K562 (cell line): ENCODE measurements around the gene GNG7. TPM values are rescaled to one million over a fixed set of nuclear protein-coding genes. Genes with fewer than 3 reads are reported as not detected.
A peak's percentile ranks its signal among the peaks of the same experiment; 100 is the strongest.

Experiments
- ATAC-seq: fragments of 200-7000 bp; cut with Tn5 transposase; 3 replicates; pipeline ENCODE4 v1.9.1; 2020; ENCODE audit warnings: moderate library complexity
- BruUV-seq: library from RNA; stranded (reverse); fragments of 400-500 nt; replicated peaks from 2 replicates; lab custom pipeline; 2021; lab: Mats Ljungman, UMichigan
- CTCF ChIA-PET: fragments of 300-600 bp; formaldehyde crosslinking; extraction: SDS; loops from one replicate; lab custom pipeline; 2021; ENCODE audit warnings: low intra/inter-chr PET ratio; lab: Yijun Ruan, JAX
- POLR2A ChIA-PET: fragments of 300-600, 350-650 bp; sonication (Branson Sonifier 250); formaldehyde crosslinking; extraction: SDS; loops from one replicate; lab custom pipeline; 2021; ENCODE audit warnings: antibody characterized with exemption, inconsistent platforms; lab: Yijun Ruan, JAX
- DNase-seq, 4 experiments: peaks; one replicate each; pipeline versions ENCODE4 v3.0.0 to v3.0.0-alpha.2; 2011 to 2018; ENCODE audit warnings: low spot score in 3 of 4, mixed read lengths in 3 of 4; ENCODE audit errors: extremely low read depth in 1 of 4
- FAIRE-seq: peaks from 2 replicates; lab custom pipeline; 2011; peaks lifted over from hg19 to GRCh38; lab: Jason Lieb, UNC
- H2AFZ ChIP-seq: 2 replicates; pipeline ENCODE4 v1.6.0; 2011; ENCODE audit warnings: low read depth, low read length, control low read depth, inconsistent platforms
- H3K27ac ChIP-seq: fragments of 200-600 bp; 3 replicates; pipeline ENCODE4 v1.8.0; 2011; ENCODE audit warnings: low read depth, mild to moderate bottlenecking, control low read depth, inconsistent platforms, low read length, moderate library complexity, mixed read lengths; ENCODE audit errors: extremely low read depth
- H3K27me3 ChIP-seq, 2 experiments: fragments of 300-600 bp in 1 of 2; 2 replicates in 1 of 2; 3 replicates in 1 of 2; pipeline versions ENCODE4 v1.6.0 to v1.8.0; 2011; ENCODE audit warnings: inconsistent platforms in 2 of 2, low read length in 2 of 2, mild to moderate bottlenecking in 1 of 2, mixed read lengths in 1 of 2, moderate library complexity in 1 of 2; ENCODE audit not compliant: control insufficient read depth in 2 of 2, insufficient read depth in 2 of 2
- H3K36me3 ChIP-seq: fragments of 300-600 bp; 3 replicates; pipeline ENCODE4 v1.8.0; 2011; ENCODE audit warnings: mild to moderate bottlenecking, low read length, inconsistent platforms; ENCODE audit not compliant: control insufficient read depth, insufficient read depth
- H3K4me1 ChIP-seq, 2 experiments: fragments of 200-600 bp in 1 of 2; replicated peaks in 1 of 2; 2 replicates in 1 of 2; 3 replicates in 1 of 2; pipeline versions ENCODE4 v1.5.1 to v1.8.0; 2011; ENCODE audit warnings: inconsistent platforms in 2 of 2, low read length in 2 of 2, mild to moderate bottlenecking in 1 of 2, mixed read lengths in 1 of 2, moderate library complexity in 1 of 2; ENCODE audit not compliant: control insufficient read depth in 2 of 2, insufficient read depth in 2 of 2
- H3K4me2 ChIP-seq: 2 replicates; pipeline ENCODE4 v1.6.1; 2011; ENCODE audit warnings: low read length, control low read depth, inconsistent platforms, mixed read lengths; ENCODE audit not compliant: insufficient read depth
- H3K4me3 ChIP-seq: fragments of 200-600 bp; sonication (generic), shearing (Covaris generic); 2 replicates; pipeline ENCODE4 v1.5.1; 2016; ENCODE audit warnings: control low read depth, inconsistent platforms
- H3K79me2 ChIP-seq: fragments of 200-600 bp; 3 replicates; pipeline ENCODE4 v1.8.0; 2011; ENCODE audit warnings: low read length, inconsistent platforms; ENCODE audit not compliant: control insufficient read depth, insufficient read depth
- H3K9ac ChIP-seq, 2 experiments: 2 replicates each; pipeline versions ENCODE4 v1.6.0 to v1.6.1; 2011; ENCODE audit warnings: low read depth in 2 of 2, low read length in 2 of 2, control low read depth in 1 of 2, inconsistent platforms in 1 of 2, mild to moderate bottlenecking in 1 of 2, mixed read lengths in 1 of 2; ENCODE audit not compliant: insufficient read depth in 1 of 2
- H3K9me1 ChIP-seq: one replicate; pipeline ENCODE4 v1.6.0; 2011; ENCODE audit warnings: inconsistent platforms, mild to moderate bottlenecking, low read length, moderate library complexity; ENCODE audit not compliant: control insufficient read depth, insufficient read depth
- H3K9me3 ChIP-seq: replicated peaks from 2 replicates; pipeline ENCODE4 v1.5.1; 2011; ENCODE audit warnings: low read depth, low read length, inconsistent platforms; ENCODE audit not compliant: control insufficient read depth, insufficient read depth
- H4K20me1 ChIP-seq: replicated peaks from 2 replicates; pipeline ENCODE4 v1.6.1; 2011; ENCODE audit warnings: low read length, inconsistent platforms, mixed read lengths; ENCODE audit not compliant: control insufficient read depth, insufficient read depth
- CREB3 ChIP-seq: fragments of 450-650 bp; conservative IDR thresholded peaks from 2 replicates; pipeline ENCODE4 v1.6.1; 2016; ENCODE audit warnings: missing genetic modification characterization, low read depth, mild to moderate bottlenecking, missing compliant biosample characterization, moderate library complexity
- FOXK2 ChIP-seq, 2 experiments: fragments of 450-650 bp; IDR thresholded peaks in 1 of 2; conservative IDR thresholded peaks in 1 of 2; 2 replicates each; pipeline ENCODE4 v1.6.1; 2016; ENCODE audit warnings: low read depth in 2 of 2, mild to moderate bottlenecking in 1 of 2
- GABPA ChIP-seq: fragments of 200-800 bp; sonication (Bioruptor generic); conservative IDR thresholded peaks from 2 replicates; pipeline ENCODE4 v1.6.1; 2016; ENCODE audit warnings: low read depth, missing genetic modification characterization, missing compliant biosample characterization
- MIER1 ChIP-seq: fragments of 450-650 bp; IDR thresholded peaks from 2 replicates; pipeline ENCODE4 v1.6.1; 2016; ENCODE audit warnings: antibody characterized with exemption, mild to moderate bottlenecking, low read depth
- PHF8 ChIP-seq: fragments of 200-600 bp; sonication (generic); IDR thresholded peaks from 2 replicates; pipeline ENCODE4 v1.6.1; 2012; ENCODE audit warnings: mixed run types, mild to moderate bottlenecking, inconsistent platforms, low read length, moderate library complexity, borderline replicate concordance
- STAG1 ChIP-seq: sonication (generic); formaldehyde crosslinking; IDR thresholded peaks from 2 replicates; pipeline ENCODE4 v1.5.0; 2020; ENCODE audit warnings: missing genetic modification reagents, borderline replicate concordance
- THAP12 ChIP-seq: fragments of 250-450 bp; sonication (Bioruptor Pico); IDR thresholded peaks from 2 replicates; pipeline ENCODE4 v1.9.0; 2021; ENCODE audit warnings: mild to moderate bottlenecking, inconsistent platforms
- ZBTB11 ChIP-seq, 3 experiments: fragments of 200-800 bp in 1 of 3; fragments of 250-450 bp in 1 of 3; fragments of 450-650 bp in 1 of 3; sonication (Bioruptor Pico) in 1 of 3; sonication (Bioruptor generic) in 1 of 3; formaldehyde crosslinking in 1 of 3; IDR thresholded peaks; 2 replicates each; pipeline versions ENCODE4 v1.6.1 to v1.8.0; 2016 to 2022; ENCODE audit warnings: mild to moderate bottlenecking in 2 of 3, missing genetic modification characterization in 2 of 3, missing compliant biosample characterization in 1 of 3, moderate library complexity in 1 of 3
- ZBTB49 ChIP-seq: sonication (generic); formaldehyde crosslinking; IDR thresholded peaks from 2 replicates; pipeline ENCODE4 v1.8.0; 2022; ENCODE audit warnings: missing genetic modification reagents, mild to moderate bottlenecking, borderline replicate concordance
- ZC3H8 ChIP-seq: fragments of 450-650 bp; IDR thresholded peaks from 2 replicates; pipeline ENCODE4 v1.6.1; 2017
- ZNF586 ChIP-seq: fragments of 450-650 bp; formaldehyde crosslinking; conservative IDR thresholded peaks from 2 replicates; pipeline ENCODE4 v1.4.0; 2020; ENCODE audit warnings: mild to moderate bottlenecking, moderate library complexity
- WGBS: fragments of 100-300 bp; shearing (Covaris generic); methylation state at CpG from one replicate; pipeline ENCODE4 v1.1.6; 2016; ENCODE audit warnings: low coverage, mixed read lengths; ENCODE audit not compliant: insufficient coverage; ENCODE audit errors: missing lambda C conversion rate; 5-methylcytosine and 5-hydroxymethylcytosine counted together
- in situ Hi-C: fragments of 300-500 bp; cut with MboI; formaldehyde crosslinking; loops from 4 replicates; pipeline ENCODE4 v1.15.0; 2018; ENCODE audit warnings: inconsistent platforms, mixed read lengths
- intact Hi-C: fragments of 100-400 bp; cut with micrococcal nuclease; formaldehyde crosslinking; loops from 2 replicates; pipeline ENCODE4 v1.14.2; 2022
- polyA plus RNA-seq, 8 experiments: library from polyadenylated mRNA; depleted of rRNA in 4 of 8; stranded (reverse) in 5 of 8; unstranded in 3 of 8; fragments of >200 nt; fragmentation: Nextera tagmentation in 2 of 8; fragmentation: Illumina TruSeq in 1 of 8; extraction: Ambion mirVana in 2 of 8; extraction: Trizol in 1 of 8; gene quantifications; 2 replicates each; pipeline versions ENCODE4 v1.2.1 to v1.2.3, GENCODE V29; 2011 to 2014; ENCODE audit warnings: inconsistent platforms in 1 of 8, missing spikeins in 1 of 8
- total RNA-seq, 7 experiments: library from RNA; depleted of rRNA in 6 of 7; stranded (reverse); fragments of >200 nt in 6 of 7; fragmentation: Illumina TruSeq in 2 of 7; extraction: Trizol in 2 of 7; gene quantifications; 2 replicates each; pipeline versions ENCODE4 v1.2.1 to v1.2.3, GENCODE V29; 2011 to 2021; ENCODE audit warnings: low replicate concordance in 1 of 7

GNG7 gene
- total and polyA plus RNA-seq, 9 of the 15 experiments (the other 6 are each of a cell fraction or from before 2014, with no cell fraction given) = 0.01 to 0.20 (median 0.06) TPM; not detected in 1

- H3K9me3 ChIP-seq = peaks cover 6% of the 10 kb centered on the region; the same call in 1 of the 2 replicates
- FAIRE-seq (no peak), DNase-seq (no peak), ATAC-seq (no peak)
- peaks cover 5 to 14% of the 10 kb centered on the region in 2 experiments; a peak in 3 of 5 replicates for H3K4me1 ChIP-seq
- peak overlapping the region; percentile 46; the same call in 1 of the 2 replicates for H3K4me2 ChIP-seq
- no peaks in the 10 kb centered on the region for H3K9me1 ChIP-seq
- H3K36me3 ChIP-seq = peaks cover 29% of the 10 kb centered on the region
- in situ Hi-C loops = no loop called here
- POLR2A ChIA-PET = interaction anchor here (0.6 to 1.9 kb wide), 2 partner anchors 10 to 165 kb away, joined by 3 to 8 read pairs; no protein-coding TSS in a partner anchor
- H3K79me2 ChIP-seq = peaks cover 44% of the 10 kb centered on the region
- 48% methylated on average over 13 of the region's 13 CpGs for WGBS
- H2AFZ ChIP-seq = no peak overlapping the region
- no peak overlapping the region for H3K27ac ChIP-seq
- H4K20me1 ChIP-seq = peaks cover 9% of the 10 kb centered on the region; the same call in 1 of the 2 replicates
- CTCF ChIA-PET = no interaction called here
- no TSS peak for BruUV-seq
- peak overlapping the region; percentile 99; the same call in 1 of the 2 replicates for H3K4me3 ChIP-seq
- H3K27me3 ChIP-seq = peaks cover 11 to 21% of the 10 kb centered on the region in 2 experiments; a peak in 4 of 5 replicates
- intact Hi-C loops = loop anchor here (1.0 kb wide), 1 partner anchor 42 kb away; no protein-coding TSS in a partner anchor
- H3K9ac ChIP-seq = no peak overlapping the region
- TF ChIP-seq THAP12 (CRISPR knock-in tag) (0 out of 2 replicates have a peak, but pooled peaks have one; percentile 10), FOXK2 (conservative IDR thresholded peaks at IDR 0.05 in 1 of 2, IDR thresholded peaks at IDR 0.05 in 1 of 2; ENCODE audit: low read depth in 2 of 2) (0 out of 4 replicates have a peak, but pooled peaks of 1 of the 2 experiments have one; percentile 6), GABPA (peak; percentile 78), ZBTB49 (peak; percentile 8; the same call in 1 of the 2 replicates), ZBTB11 (CRISPR knock-in tag; IDR thresholded peaks at IDR 0.05) (peak in 1 of 3 experiments; percentile 98; a peak in 2 of 6 replicates), ZC3H8 (no peak), MIER1 (peak; percentile 88), ZNF586 (no peak), PHF8 (no peak), STAG1 (CRISPR knock-in tag) (peak; percentile 32; the same call in 1 of the 2 replicates), CREB3 (tag) (0 out of 2 replicates have a peak, but pooled peaks have one; percentile 79)
Measured at GRCh38 chr19:2740314-2740656, 37.8 kb upstream of the GNG7 start.
